ENCODE measurements around the gene SVIL.

- no peak for TF ChIP-seq SMAD3 (CRISPR knock-in tag; IDR thresholded peaks at IDR 0.05)
- no peak for TF ChIP-seq HMGXB4 (CRISPR knock-in tag; IDR thresholded peaks at IDR 0.05; ENCODE audit: borderline replicate concordance in 1 of 2, low read depth in 1 of 2)
- no peak for TF ChIP-seq KLF12 (CRISPR knock-in tag; IDR thresholded peaks at IDR 0.05; ENCODE audit: borderline replicate concordance)
- no peak for TF ChIP-seq REST (IDR thresholded peaks at IDR 0.05; ENCODE audit: borderline replicate concordance in 1 of 2, low read depth in 1 of 2, low read length in 2 of 2)
- TF ChIP-seq CTCF (CRISPR knock-in tag; IDR thresholded peaks at IDR 0.05), result no peak
- TF ChIP-seq FOXA3 (CRISPR knock-in tag; IDR thresholded peaks at IDR 0.05), result no peak
Measured at GRCh38 chr10:29630205-29631048, 4.3 kb downstream of the SVIL start.
